KMS-11 (cell line): Measurements from ENCODE around the gene INA.

Experiments used
- H2AFZ ChIP-seq: fragments of 200-600 bp; sonication (generic); 2 replicates; pipeline ENCODE4 v1.6.1; 2016; ENCODE audit warnings: antibody characterized with exemption, mixed run types, low read depth
- H3K27ac ChIP-seq: fragments of 200-600 bp; sonication (generic); 2 replicates; pipeline ENCODE4 v1.6.1; 2016; ENCODE audit warnings: mild to moderate bottlenecking, mixed run types
- H3K27me3 ChIP-seq: fragments of 200-600 bp; sonication (generic); 2 replicates; pipeline ENCODE4 v1.6.1; 2017; ENCODE audit warnings: mild to moderate bottlenecking, low read depth, mixed run types, moderate library complexity; ENCODE audit not compliant: insufficient read depth
- H3K36me3 ChIP-seq: fragments of 200-600 bp; sonication (generic); 2 replicates; pipeline ENCODE4 v1.6.1; 2017; ENCODE audit warnings: mild to moderate bottlenecking, mixed run types; ENCODE audit not compliant: insufficient read depth
- H3K4me1 ChIP-seq: fragments of 200-600 bp; sonication (generic); 2 replicates; pipeline ENCODE4 v1.6.1; 2016; ENCODE audit warnings: mild to moderate bottlenecking, low read depth, mixed run types; ENCODE audit not compliant: poor library complexity, severe bottlenecking
- H3K4me2 ChIP-seq: fragments of 200-600 bp; sonication (generic); 2 replicates; pipeline ENCODE4 v1.7.0; 2016; ENCODE audit warnings: mild to moderate bottlenecking, mixed run types
- H3K4me3 ChIP-seq: fragments of 200-600 bp; sonication (generic); IDR thresholded peaks from 2 replicates; pipeline ENCODE4 v1.6.1; 2017; ENCODE audit warnings: low read depth, low read length, mixed read lengths; ENCODE audit not compliant: insufficient read depth
- H3K79me2 ChIP-seq: fragments of 200-600 bp; sonication (generic); 2 replicates; pipeline ENCODE4 v1.6.1; 2016; ENCODE audit warnings: low read depth, mixed run types; ENCODE audit not compliant: insufficient read depth
- H3K9ac ChIP-seq: fragments of 200-600 bp; sonication (generic); 2 replicates; pipeline ENCODE4 v1.6.1; 2016; ENCODE audit warnings: mild to moderate bottlenecking, mixed run types
- H4K20me1 ChIP-seq: fragments of 200-600 bp; sonication (generic); 2 replicates; pipeline ENCODE4 v1.6.1; 2016; ENCODE audit warnings: mild to moderate bottlenecking, mixed run types; ENCODE audit not compliant: insufficient read depth
- TF ChIP-seq, protein P1 (sequence below): fragments of 200-600 bp; sonication (generic); conservative IDR thresholded peaks from 2 replicates; pipeline ENCODE4 v1.6.1; 2017; ENCODE audit warnings: low read depth, mild to moderate bottlenecking, antibody characterized with exemption, low read length, moderate library complexity, mixed read lengths

Gene INA

DNA sequence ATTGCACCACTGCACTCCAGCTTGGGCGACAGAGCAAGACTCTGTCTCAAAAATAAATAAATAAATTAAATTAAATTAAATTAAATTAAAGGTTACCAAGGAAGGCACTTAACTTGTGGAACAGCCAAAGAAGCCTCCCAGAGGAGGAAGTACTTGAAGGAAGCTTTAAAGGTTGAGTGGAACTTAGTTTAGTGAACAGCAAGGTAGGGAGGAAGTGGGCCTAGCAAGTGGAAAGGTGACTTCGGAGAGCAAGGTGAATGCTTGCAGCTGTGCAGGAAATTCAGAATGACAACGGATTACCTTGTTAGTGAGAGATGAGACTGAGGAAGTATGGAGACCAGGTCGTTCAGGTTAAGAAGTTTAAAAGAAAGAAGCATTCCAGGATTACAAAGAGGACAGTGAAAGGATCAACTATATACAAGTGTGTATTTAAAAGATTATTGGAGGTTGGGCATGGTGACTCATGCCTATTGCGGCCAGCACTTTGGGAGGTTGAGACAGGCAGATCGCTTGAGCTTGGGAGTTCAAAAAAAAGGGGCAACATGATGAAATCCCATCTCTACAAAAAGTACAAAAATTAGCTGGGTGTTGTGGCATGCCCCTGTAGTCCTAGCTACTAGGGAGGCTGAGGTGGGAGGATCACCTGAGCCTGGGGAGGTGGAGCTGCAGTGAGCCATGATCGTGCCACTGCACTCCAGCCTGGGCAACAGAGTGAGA lies 44.0 kb upstream of the INA start:
- no peak overlapping the region for H2AFZ ChIP-seq
- no peak overlapping the region for H3K9ac ChIP-seq
- TF ChIP-seq, protein P1, sequence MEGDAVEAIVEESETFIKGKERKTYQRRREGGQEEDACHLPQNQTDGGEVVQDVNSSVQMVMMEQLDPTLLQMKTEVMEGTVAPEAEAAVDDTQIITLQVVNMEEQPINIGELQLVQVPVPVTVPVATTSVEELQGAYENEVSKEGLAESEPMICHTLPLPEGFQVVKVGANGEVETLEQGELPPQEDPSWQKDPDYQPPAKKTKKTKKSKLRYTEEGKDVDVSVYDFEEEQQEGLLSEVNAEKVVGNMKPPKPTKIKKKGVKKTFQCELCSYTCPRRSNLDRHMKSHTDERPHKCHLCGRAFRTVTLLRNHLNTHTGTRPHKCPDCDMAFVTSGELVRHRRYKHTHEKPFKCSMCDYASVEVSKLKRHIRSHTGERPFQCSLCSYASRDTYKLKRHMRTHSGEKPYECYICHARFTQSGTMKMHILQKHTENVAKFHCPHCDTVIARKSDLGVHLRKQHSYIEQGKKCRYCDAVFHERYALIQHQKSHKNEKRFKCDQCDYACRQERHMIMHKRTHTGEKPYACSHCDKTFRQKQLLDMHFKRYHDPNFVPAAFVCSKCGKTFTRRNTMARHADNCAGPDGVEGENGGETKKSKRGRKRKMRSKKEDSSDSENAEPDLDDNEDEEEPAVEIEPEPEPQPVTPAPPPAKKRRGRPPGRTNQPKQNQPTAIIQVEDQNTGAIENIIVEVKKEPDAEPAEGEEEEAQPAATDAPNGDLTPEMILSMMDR = no peak
- no peak overlapping the region for H3K27ac ChIP-seq
- no peaks in the 10 kb centered on the region for H3K79me2 ChIP-seq
- no peaks in the 10 kb centered on the region for H3K27me3 ChIP-seq
- no peak overlapping the region for H3K4me2 ChIP-seq
- H4K20me1 ChIP-seq = no peaks in the 10 kb centered on the region
- no peaks in the 10 kb centered on the region for H3K36me3 ChIP-seq
- H3K4me1 ChIP-seq = no peaks in the 10 kb centered on the region
- no peak overlapping the region for H3K4me3 ChIP-seq

DNA sequence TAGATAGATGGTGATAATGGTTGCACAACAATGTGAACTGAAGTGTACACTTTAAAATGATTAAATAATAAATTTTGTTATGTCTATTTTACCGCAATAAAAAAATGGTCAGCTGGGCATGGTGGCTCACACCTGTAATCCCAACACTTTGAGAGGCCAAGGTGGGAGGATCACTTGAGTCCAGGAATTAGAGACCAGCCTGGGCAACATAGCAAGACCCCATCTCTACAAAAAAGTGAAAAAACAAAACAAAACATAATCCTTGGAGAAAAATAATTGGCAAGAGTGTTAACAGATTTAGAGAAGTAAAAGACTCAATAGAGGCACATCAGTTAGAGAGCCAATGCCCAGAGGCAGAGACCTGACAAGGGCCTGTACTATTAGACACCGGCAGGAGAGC lies 41.2 kb upstream of the INA start:
- H3K27ac ChIP-seq = no peak overlapping the region
- H3K4me2 ChIP-seq = no peak overlapping the region
- H3K27me3 ChIP-seq = no peaks in the 10 kb centered on the region
- H4K20me1 ChIP-seq = no peaks in the 10 kb centered on the region
- H3K36me3 ChIP-seq = no peaks in the 10 kb centered on the region
- H3K4me1 ChIP-seq = no peaks in the 10 kb centered on the region
- no peak overlapping the region for H3K9ac ChIP-seq
- H3K4me3 ChIP-seq = no peak overlapping the region
- no peaks in the 10 kb centered on the region for H3K79me2 ChIP-seq
- H2AFZ ChIP-seq = no peak overlapping the region
- TF ChIP-seq, protein P1 = no peak

DNA sequence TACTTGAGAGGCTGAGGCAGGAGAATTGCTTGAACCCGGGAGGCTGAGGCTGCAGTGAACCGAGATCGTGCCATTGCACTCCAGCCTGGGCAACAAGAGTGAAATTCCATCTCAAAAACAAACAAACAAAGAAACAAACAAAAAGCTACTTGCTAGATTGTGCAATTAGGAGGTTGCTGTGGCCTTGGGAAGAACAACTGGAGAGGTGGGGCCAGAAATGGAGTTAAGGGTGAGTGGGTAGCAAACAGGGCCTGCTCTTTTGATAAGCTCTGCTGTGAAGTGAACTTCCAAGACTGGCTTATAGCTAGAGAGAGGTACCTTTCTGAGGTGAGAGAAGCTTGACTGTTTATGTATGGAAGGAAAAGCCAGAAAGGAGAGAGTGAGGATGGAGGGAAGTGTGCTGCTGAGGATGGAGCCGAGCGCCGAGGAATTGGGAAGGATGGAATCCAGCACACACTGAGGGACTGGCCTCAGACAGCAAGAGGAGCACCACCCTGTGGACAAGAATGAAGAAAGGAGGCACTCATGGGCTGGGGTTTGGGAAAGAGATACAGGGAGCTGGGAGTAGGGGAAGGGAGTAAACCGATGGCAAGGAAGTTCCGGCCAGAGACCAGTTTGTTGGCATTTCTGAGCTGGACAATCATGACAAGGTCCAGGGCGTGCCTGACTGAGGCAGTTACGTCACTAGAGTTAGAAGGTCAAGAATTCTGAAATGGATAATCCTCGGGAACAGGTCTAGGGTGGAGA lies 38.3 kb upstream of the INA start:
- no peak overlapping the region for H3K4me3 ChIP-seq
- H3K79me2 ChIP-seq = no peaks in the 10 kb centered on the region
- H2AFZ ChIP-seq = no peak overlapping the region
- H3K27ac ChIP-seq = no peak overlapping the region
- no peak overlapping the region for H3K4me2 ChIP-seq
- no peaks in the 10 kb centered on the region for H3K27me3 ChIP-seq
- H4K20me1 ChIP-seq = no peaks in the 10 kb centered on the region
- TF ChIP-seq, protein P1 = no peak
- H3K36me3 ChIP-seq = no peaks in the 10 kb centered on the region
- no peak overlapping the region for H3K9ac ChIP-seq
- H3K4me1 ChIP-seq = peaks cover 4% of the 10 kb centered on the region

DNA sequence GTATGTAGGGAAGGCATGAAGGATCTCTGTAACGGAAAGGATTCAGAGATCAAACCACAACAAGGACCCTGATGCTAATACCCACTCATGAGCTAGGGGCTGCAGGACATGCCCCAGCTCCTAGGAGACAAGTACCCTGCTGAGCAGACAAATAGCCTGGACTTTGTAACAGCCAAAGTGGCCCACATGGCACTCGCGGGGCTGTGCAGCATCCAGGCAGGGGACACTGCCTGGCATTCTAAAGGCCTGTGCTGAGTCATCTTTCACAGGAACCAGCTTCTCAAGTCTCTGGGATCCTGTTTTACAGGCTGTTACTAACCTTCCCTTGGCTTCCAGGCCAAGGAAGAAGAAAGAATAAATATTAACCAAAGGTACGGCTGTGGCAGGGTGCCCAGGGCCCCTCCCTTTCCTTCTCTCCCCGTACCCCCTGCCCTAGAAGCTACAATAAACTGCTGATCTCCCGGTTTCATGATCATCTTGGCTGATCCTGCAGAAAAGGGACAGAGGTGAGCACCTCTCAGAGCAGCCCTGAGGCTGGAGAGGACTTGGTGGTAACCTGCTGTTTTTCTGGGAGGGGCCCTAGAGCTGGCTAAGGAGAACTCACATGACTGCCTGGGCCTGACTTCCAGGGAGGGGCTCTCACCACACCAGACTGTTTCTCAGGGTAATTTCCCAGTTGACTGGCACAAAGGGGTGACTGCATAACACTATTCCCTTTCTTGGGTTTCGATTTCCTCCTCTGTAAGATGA lies 35.5 kb upstream of the INA start:
- Histone ChIP-seq H3K4me1 (peaks cover 4% of the 10 kb centered on the region), H3K9ac (no peak overlapping the region), H3K4me3 (no peak overlapping the region), H3K27ac (no peak overlapping the region), H3K36me3 (no peaks in the 10 kb centered on the region), H3K79me2 (no peaks in the 10 kb centered on the region), H4K20me1 (no peaks in the 10 kb centered on the region), H3K27me3 (no peaks in the 10 kb centered on the region), H3K4me2 (no peak overlapping the region), H2AFZ (no peak overlapping the region)
- TF ChIP-seq, protein P1 = no peak
